Measurements from ENCODE around the gene MSL1. TPM values are rescaled to one million over a fixed set of nuclear protein-coding genes. Genes with fewer than 3 reads are reported as not detected.

The MSL1 gene
- polyA plus RNA-seq, 1 donor from 2014 or later = 137 TPM

DNA sequence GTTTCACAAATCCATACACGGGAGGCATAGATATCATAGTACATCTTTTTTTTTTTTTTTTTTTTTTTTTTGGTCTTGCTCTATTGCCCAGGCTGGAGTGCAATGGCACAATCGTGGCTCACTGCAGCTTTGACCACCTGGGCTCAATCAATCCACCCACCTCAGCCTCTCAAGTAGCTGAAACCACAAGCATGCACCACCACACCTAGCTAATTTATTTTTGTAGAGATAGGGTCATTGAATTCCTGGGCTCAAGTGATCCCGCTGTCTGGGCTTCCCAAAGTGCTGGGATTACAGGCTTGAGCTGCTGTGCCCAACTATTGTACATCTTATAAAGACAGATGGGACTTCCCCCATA lies 52.0 kb downstream of the MSL1 start:
- no peak for TF ChIP-seq EZH2 (IDR thresholded peaks at IDR 0.05; ENCODE audit: borderline replicate concordance, insufficient read depth, low read length, poor library complexity, severe bottlenecking)
- TF ChIP-seq, protein P1, sequence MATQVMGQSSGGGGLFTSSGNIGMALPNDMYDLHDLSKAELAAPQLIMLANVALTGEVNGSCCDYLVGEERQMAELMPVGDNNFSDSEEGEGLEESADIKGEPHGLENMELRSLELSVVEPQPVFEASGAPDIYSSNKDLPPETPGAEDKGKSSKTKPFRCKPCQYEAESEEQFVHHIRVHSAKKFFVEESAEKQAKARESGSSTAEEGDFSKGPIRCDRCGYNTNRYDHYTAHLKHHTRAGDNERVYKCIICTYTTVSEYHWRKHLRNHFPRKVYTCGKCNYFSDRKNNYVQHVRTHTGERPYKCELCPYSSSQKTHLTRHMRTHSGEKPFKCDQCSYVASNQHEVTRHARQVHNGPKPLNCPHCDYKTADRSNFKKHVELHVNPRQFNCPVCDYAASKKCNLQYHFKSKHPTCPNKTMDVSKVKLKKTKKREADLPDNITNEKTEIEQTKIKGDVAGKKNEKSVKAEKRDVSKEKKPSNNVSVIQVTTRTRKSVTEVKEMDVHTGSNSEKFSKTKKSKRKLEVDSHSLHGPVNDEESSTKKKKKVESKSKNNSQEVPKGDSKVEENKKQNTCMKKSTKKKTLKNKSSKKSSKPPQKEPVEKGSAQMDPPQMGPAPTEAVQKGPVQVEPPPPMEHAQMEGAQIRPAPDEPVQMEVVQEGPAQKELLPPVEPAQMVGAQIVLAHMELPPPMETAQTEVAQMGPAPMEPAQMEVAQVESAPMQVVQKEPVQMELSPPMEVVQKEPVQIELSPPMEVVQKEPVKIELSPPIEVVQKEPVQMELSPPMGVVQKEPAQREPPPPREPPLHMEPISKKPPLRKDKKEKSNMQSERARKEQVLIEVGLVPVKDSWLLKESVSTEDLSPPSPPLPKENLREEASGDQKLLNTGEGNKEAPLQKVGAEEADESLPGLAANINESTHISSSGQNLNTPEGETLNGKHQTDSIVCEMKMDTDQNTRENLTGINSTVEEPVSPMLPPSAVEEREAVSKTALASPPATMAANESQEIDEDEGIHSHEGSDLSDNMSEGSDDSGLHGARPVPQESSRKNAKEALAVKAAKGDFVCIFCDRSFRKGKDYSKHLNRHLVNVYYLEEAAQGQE (IDR thresholded peaks at IDR 0.05; ENCODE audit: borderline replicate concordance) = no peak
- no peak for TF ChIP-seq TAF1 (IDR thresholded peaks at IDR 0.05; ENCODE audit: low read depth)
- TF ChIP-seq RAD21 (conservative IDR thresholded peaks at IDR 0.05) = no peak
- TF ChIP-seq MXI1 (conservative IDR thresholded peaks at IDR 0.05; ENCODE audit: poor library complexity, severe bottlenecking) = no peak
- no peak for TF ChIP-seq POLR2AphosphoS5 (IDR thresholded peaks at IDR 0.05)
- TF ChIP-seq EP300 (conservative IDR thresholded peaks at IDR 0.05; ENCODE audit: poor library complexity, severe bottlenecking) = no peak
- TF ChIP-seq SMC3 (conservative IDR thresholded peaks at IDR 0.05; ENCODE audit: poor library complexity) = no peak
- TF ChIP-seq, protein P2, sequence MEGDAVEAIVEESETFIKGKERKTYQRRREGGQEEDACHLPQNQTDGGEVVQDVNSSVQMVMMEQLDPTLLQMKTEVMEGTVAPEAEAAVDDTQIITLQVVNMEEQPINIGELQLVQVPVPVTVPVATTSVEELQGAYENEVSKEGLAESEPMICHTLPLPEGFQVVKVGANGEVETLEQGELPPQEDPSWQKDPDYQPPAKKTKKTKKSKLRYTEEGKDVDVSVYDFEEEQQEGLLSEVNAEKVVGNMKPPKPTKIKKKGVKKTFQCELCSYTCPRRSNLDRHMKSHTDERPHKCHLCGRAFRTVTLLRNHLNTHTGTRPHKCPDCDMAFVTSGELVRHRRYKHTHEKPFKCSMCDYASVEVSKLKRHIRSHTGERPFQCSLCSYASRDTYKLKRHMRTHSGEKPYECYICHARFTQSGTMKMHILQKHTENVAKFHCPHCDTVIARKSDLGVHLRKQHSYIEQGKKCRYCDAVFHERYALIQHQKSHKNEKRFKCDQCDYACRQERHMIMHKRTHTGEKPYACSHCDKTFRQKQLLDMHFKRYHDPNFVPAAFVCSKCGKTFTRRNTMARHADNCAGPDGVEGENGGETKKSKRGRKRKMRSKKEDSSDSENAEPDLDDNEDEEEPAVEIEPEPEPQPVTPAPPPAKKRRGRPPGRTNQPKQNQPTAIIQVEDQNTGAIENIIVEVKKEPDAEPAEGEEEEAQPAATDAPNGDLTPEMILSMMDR (IDR thresholded peaks at IDR 0.05; ENCODE audit: poor library complexity, severe bottlenecking) = no peak
- no peaks in the 10 kb centered on the region for H3F3A ChIP-seq (ENCODE audit: insufficient read depth, low read length, poor library complexity, severe bottlenecking)
- peaks cover 7% of the 10 kb centered on the region for H3K36me3 ChIP-seq (ENCODE audit: insufficient read depth, low read length)

DNA sequence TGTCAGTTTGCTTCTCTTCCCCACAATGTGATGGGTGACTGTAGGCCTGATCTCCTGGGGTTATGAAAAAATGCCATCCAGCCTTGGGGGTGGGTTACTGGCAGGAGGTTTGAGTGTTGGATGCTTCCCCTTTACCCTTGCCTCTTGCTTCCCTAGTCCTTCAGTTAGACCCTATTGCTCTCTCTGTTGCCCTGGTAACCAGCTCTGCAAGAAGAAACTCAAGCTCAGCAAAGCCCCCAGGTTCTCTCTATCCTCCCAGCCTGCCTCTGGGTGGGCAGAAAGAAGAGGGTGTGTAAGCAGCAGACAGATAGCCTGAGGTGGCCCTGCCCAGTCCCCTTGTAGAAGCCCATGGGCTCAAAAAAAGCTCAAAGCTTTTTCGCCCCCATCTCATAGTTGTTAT lies 52.7 kb downstream of the MSL1 start:
- no peaks in the 10 kb centered on the region for H4K20me1 ChIP-seq (ENCODE audit: insufficient read depth)
- H3F3A ChIP-seq (ENCODE audit: insufficient read depth, low read length, poor library complexity, severe bottlenecking) = no peaks in the 10 kb centered on the region
- TF ChIP-seq, protein P1 (IDR thresholded peaks at IDR 0.05; ENCODE audit: borderline replicate concordance) = no peak
- TF ChIP-seq EP300 (conservative IDR thresholded peaks at IDR 0.05; ENCODE audit: poor library complexity, severe bottlenecking) = no peak
- TF ChIP-seq SMC3 (conservative IDR thresholded peaks at IDR 0.05; ENCODE audit: poor library complexity) = no peak
- no peak for TF ChIP-seq EZH2 (IDR thresholded peaks at IDR 0.05; ENCODE audit: borderline replicate concordance, insufficient read depth, low read length, poor library complexity, severe bottlenecking)
- no peak for TF ChIP-seq RAD21 (conservative IDR thresholded peaks at IDR 0.05)
- no peak for TF ChIP-seq MXI1 (conservative IDR thresholded peaks at IDR 0.05; ENCODE audit: poor library complexity, severe bottlenecking)
- no peak for TF ChIP-seq TAF1 (IDR thresholded peaks at IDR 0.05; ENCODE audit: low read depth)
- TF ChIP-seq, protein P2 (IDR thresholded peaks at IDR 0.05; ENCODE audit: poor library complexity, severe bottlenecking) = no peak
- TF ChIP-seq POLR2AphosphoS5 (IDR thresholded peaks at IDR 0.05) = no peak
- peaks cover 7% of the 10 kb centered on the region for H3K36me3 ChIP-seq (ENCODE audit: insufficient read depth, low read length)
- H3K9ac ChIP-seq (ENCODE audit: low read length) = no peak overlapping the region
- no peak overlapping the region for H2AFZ ChIP-seq (ENCODE audit: low read depth, low read length)
- H3K27me3 ChIP-seq (ENCODE audit: insufficient read depth, low read depth, low read length) = no peaks in the 10 kb centered on the region
- H3K4me2 ChIP-seq (ENCODE audit: low read length) = no peak overlapping the region
- H3K79me2 ChIP-seq (replicated peaks; ENCODE audit: insufficient read depth, low read length) = no peaks in the 10 kb centered on the region
- no peak overlapping the region for H3K27ac ChIP-seq (ENCODE audit: low read length)
- no peaks in the 10 kb centered on the region for H3K9me2 ChIP-seq (ENCODE audit: insufficient read depth, low read length)
- no peaks in the 10 kb centered on the region for H3K9me3 ChIP-seq (ENCODE audit: low read length)
- H3K4me3 ChIP-seq (ENCODE audit: low read length) = no peak overlapping the region

More for the DNA sequence above, 52.0 kb downstream of the MSL1 start:
- Histone ChIP-seq H4K20me1 (ENCODE audit: insufficient read depth) (no peaks in the 10 kb centered on the region), H2AFZ (ENCODE audit: low read depth, low read length) (no peak overlapping the region), H3K27me3 (ENCODE audit: insufficient read depth, low read depth, low read length) (no peaks in the 10 kb centered on the region), H3K4me2 (ENCODE audit: low read length) (no peak overlapping the region), H3K9me2 (ENCODE audit: insufficient read depth, low read length) (no peaks in the 10 kb centered on the region), H3K79me2 (replicated peaks; ENCODE audit: insufficient read depth, low read length) (no peaks in the 10 kb centered on the region), H3K4me3 (ENCODE audit: low read length) (no peak overlapping the region), H3K27ac (ENCODE audit: low read length) (no peak overlapping the region), H3K9me3 (ENCODE audit: low read length) (no peaks in the 10 kb centered on the region), H3K9ac (ENCODE audit: low read length) (no peak overlapping the region)
